NCI-H2196 (cell line): ENCODE results near the gene OR2W1.

Experiments used
- DNase-seq: peaks from one replicate; lab custom pipeline; 2025; ENCODE audit not compliant: unreplicated experiment; lab: John Stamatoyannopoulos, UW

Gene OR2W1

GRCh38 chr6:28996844-28997510 lies 48.0 kb downstream of the OR2W1 start:
- DNase-seq: no peak

- no peak for DNase-seq
Observed at GRCh38 chr6:28995093-28995650, 49.8 kb downstream of the OR2W1 start.
